ENCODE results near the gene MAP3K3. TPM values are rescaled to one million over a fixed set of nuclear protein-coding genes. Genes with fewer than 3 reads are reported as not detected.

The MAP3K3 gene
- polyA plus RNA-seq, 1 experiment = 15.3 TPM

DNA sequence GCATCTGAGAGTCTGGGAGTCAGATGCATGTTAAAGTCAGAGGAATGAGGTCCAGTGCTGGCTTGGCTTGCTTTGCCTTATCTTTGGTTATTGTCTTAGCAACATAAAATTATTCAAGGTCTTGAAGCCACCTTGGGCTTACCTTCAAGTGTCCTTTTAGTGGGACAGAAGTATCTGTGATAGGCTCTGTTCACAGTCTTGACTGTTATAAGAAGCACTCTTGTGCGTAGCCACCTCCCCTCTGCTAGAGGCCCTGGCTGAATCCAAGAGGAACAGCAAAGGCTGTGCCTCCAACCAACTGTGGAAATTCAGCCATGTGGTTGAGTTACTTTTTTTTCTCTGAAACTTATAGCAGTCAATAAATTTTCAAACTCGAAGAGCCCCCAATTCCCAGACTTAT lies 8.6 kb upstream of the MAP3K3 start:
- Histone ChIP-seq H3K27me3 (ENCODE audit: control insufficient read depth, insufficient read depth, low read length) (no peaks in the 10 kb centered on the region), H3K4me3 (ENCODE audit: low read depth, low read length) (no peak overlapping the region), H3K27ac (ENCODE audit: low read depth, low read length) (no peak overlapping the region), H3K9me3 (ENCODE audit: control insufficient read depth, insufficient read depth, low read length) (no peaks in the 10 kb centered on the region)
- CTCF ChIA-PET = interaction anchor here (0.6 to 10.8 kb wide), 3 partner anchors 137 to 186 kb away, joined by 3 to 296 read pairs (median 4); no protein-coding TSS in a partner anchor
- no peak for DNase-seq (ENCODE audit: low read depth, low spot score)
- POLR2A ChIA-PET = no interaction called here
- TF ChIP-seq, protein P1, sequence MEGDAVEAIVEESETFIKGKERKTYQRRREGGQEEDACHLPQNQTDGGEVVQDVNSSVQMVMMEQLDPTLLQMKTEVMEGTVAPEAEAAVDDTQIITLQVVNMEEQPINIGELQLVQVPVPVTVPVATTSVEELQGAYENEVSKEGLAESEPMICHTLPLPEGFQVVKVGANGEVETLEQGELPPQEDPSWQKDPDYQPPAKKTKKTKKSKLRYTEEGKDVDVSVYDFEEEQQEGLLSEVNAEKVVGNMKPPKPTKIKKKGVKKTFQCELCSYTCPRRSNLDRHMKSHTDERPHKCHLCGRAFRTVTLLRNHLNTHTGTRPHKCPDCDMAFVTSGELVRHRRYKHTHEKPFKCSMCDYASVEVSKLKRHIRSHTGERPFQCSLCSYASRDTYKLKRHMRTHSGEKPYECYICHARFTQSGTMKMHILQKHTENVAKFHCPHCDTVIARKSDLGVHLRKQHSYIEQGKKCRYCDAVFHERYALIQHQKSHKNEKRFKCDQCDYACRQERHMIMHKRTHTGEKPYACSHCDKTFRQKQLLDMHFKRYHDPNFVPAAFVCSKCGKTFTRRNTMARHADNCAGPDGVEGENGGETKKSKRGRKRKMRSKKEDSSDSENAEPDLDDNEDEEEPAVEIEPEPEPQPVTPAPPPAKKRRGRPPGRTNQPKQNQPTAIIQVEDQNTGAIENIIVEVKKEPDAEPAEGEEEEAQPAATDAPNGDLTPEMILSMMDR (IDR thresholded peaks at IDR 0.05; ENCODE audit: low read depth, low read length) = no peak

DNA sequence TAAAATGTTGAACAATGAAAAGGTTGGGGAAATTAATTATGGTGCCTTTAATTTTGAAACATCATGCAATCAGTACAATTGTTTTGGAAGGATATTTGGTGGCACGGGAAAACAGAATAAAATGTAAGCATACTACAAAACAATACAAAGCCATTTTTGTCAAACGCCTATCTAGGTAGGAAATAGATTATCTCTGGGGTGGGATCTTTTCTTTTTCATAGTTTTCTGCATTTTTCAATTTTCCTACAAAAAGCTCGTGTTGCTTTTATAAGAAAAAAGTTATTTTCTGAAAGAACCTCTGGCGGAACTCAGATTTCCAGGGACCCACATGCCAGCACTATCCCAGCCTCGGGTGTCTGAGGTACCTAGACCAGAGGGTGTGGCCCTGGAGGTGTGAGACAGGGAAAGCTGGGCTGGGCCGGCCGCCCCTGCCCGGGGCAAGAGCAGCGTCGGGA lies 961 bp upstream of the MAP3K3 start:
- no peak for DNase-seq (ENCODE audit: low read depth, low spot score)
- ChIA-PET POLR2A (interaction anchor here (0.9 to 1.7 kb wide), 6 partner anchors 12 to 222 kb away, joined by 3 to 10 read pairs (median 6); partner anchors contain the start of genes CCDC47 and TACO1), CTCF (interaction anchor here (0.7 to 2.7 kb wide), 5 partner anchors 9 to 196 kb away, joined by 3 to 33 read pairs (median 5); partner anchors contain the start of gene TACO1)
- peak overlapping the region; percentile 75 for H3K4me3 ChIP-seq (ENCODE audit: low read depth, low read length)
- TF ChIP-seq, protein P1 (IDR thresholded peaks at IDR 0.05; ENCODE audit: low read depth, low read length) = no peak
- H3K27ac ChIP-seq (ENCODE audit: low read depth, low read length) = peak overlapping the region; percentile 61
- H3K9me3 ChIP-seq (ENCODE audit: control insufficient read depth, insufficient read depth, low read length) = no peaks in the 10 kb centered on the region
- no peaks in the 10 kb centered on the region for H3K27me3 ChIP-seq (ENCODE audit: control insufficient read depth, insufficient read depth, low read length)

DNA sequence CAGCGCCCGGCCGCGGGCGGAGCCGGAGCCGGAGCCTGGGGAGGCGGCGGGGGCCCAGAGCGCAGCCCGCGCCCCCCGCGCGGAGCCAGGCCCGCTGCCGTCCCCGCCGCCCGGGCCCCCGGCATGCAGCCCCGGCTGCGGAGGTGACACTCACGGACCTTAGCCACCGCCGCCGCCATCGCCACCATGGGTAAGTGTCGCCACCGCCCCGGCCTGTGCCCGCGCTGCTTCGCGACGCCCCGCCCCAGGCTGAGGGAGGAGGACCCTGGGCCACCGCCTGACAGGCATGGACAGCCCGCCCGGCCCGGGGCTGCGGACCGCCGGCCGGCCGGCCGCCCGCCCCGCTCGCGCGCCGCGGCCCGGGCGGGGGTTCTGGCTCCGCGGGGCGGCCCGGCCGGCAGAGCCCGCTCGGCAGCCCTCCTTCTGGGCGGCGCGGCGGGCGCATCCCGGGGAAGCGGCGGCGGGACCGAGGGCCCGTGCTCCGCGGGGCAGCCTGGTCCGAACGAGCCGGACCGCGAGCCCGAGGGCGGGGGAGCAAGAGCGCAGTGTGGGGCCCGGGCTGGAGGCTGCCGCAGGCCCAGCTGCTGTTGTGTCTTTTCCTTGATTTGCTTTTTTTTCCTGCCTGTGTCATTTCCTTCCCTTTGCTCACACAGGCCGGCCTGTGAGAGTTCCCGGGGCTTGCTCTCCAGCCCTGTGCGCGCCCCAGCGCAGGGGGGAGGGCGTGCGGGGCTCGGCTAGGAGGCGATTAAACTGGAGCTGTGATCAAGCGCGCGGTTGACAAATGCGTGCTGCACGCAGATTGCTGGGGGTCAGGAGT lies 565 bp downstream of the MAP3K3 start:
- CTCF ChIA-PET = interaction anchor here (1.2 to 2.2 kb wide), 5 partner anchors 11 to 205 kb away, joined by 3 to 11 read pairs (median 3); partner anchors contain the start of gene TACO1
- H3K9me3 ChIP-seq (ENCODE audit: control insufficient read depth, insufficient read depth, low read length) = no peaks in the 10 kb centered on the region
- peak overlapping the region; percentile 65 for H3K27ac ChIP-seq (ENCODE audit: low read depth, low read length)
- H3K27me3 ChIP-seq (ENCODE audit: control insufficient read depth, insufficient read depth, low read length) = no peaks in the 10 kb centered on the region
- TF ChIP-seq, protein P1 (IDR thresholded peaks at IDR 0.05; ENCODE audit: low read depth, low read length) = no peak
- no peak for DNase-seq (ENCODE audit: low read depth, low spot score)
- H3K4me3 ChIP-seq (ENCODE audit: low read depth, low read length) = peak overlapping the region; percentile 69
- POLR2A ChIA-PET = interaction anchor here (0.7 to 1.7 kb wide), 14 partner anchors 10 to 206 kb away, joined by 3 to 10 read pairs (median 4); partner anchors contain the start of genes CCDC47, DCAF7 and TACO1

DNA sequence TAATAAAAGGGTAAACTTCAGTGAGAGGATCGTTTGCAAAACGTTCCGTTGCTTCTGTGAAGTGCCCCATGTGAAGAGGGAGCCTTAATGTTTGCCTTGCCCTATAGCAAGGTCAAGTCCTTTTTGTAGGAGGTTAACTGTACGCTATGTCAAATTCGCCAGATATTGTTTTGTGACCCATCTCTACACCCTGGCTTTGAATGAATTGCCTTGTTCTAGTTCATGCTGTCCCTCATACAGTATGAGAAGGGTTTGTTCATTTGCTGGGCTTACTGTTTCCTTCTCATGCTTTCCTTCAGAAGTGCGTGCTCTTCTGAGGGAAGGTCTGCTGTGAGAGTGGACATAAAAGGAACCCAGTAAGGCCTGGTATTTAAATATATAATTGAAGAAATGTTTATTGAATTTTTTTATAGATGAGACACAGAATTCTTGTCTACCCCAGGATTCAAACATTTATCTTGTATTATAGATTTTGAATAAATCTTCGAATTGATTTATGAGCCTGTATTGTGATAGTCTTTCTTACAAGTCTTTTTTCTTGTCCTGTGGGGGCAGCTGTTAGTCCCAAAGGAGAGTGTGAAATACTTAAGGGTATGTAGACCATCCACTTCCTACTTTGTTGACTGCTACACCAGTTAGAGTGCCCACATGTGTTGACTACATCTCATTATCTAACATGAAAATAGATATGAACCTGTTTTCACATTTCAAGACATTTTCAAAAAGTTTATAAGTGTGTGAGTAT lies 1.7 kb downstream of the MAP3K3 start:
- Histone ChIP-seq H3K27ac (ENCODE audit: low read depth, low read length) (no peak overlapping the region), H3K9me3 (ENCODE audit: control insufficient read depth, insufficient read depth, low read length) (no peaks in the 10 kb centered on the region), H3K4me3 (ENCODE audit: low read depth, low read length) (peak overlapping the region; percentile 69), H3K27me3 (ENCODE audit: control insufficient read depth, insufficient read depth, low read length) (no peaks in the 10 kb centered on the region)
- DNase-seq (ENCODE audit: low read depth, low spot score) = no peak
- POLR2A ChIA-PET = interaction anchor here (1.0 kb wide), 3 partner anchors 23 to 72 kb away, joined by 3 to 5 read pairs (median 3); partner anchors contain the start of gene TACO1
- TF ChIP-seq, protein P1 (IDR thresholded peaks at IDR 0.05; ENCODE audit: low read depth, low read length) = no peak
- CTCF ChIA-PET = interaction anchor here (1.2 kb wide), 1 partner anchor 12 kb away, joined by 3 read pairs; no protein-coding TSS in a partner anchor
